Upper lobe of left lung (tissue), 4 donors: ENCODE measurements around the gene CARM1.

Experiments used
- CTCF ChIP-seq, 6 experiments: fragments of 450-650 bp in 4 of 6; fragments of 200-600 bp in 2 of 6; sonication (generic) in 2 of 6; IDR thresholded peaks; one replicate each; pipeline ENCODE4 v1.5.1; 2016 to 2019; ENCODE audit warnings: antibody characterized with exemption in 6 of 6
- POLR2AphosphoS5 ChIP-seq, 2 donors: sonication (generic); formaldehyde crosslinking; IDR thresholded peaks; one replicate each; pipeline ENCODE4 v1.5.1; 2017; ENCODE audit warnings: antibody characterized with exemption in 2 of 2

DNA sequence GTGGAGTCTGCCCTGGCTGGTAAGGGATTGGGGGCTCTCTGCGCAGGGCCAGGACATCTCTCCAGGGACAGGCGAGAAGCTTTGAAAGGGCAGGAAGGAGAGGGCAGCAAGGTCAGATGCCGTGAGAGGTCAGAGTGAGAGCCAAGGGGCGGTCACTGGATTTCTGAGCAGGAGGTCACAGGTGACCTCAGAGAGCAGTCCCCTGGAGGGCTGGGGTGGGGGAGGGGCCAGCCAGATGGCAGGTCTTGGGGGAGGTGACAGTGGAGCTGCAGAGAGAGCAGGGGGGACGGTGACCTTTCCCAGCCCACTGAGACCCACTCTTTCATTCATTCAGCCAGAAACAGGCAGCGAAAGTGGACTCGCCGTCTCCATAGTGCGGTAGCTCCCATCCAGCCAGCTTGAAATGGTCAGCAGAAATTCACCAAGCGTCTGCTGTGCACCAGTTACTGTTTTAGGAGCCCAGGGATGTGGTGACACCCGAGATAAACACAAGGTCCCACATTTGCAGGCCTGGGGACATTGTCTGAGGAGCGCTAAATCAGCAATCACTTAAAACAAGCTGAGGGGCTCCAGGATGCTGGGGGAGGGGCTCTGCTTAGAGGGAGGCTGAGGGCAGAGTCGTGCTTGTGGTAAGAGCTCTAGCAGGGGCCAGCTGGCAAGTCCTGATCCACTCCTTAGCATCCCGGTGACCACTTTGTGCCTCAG lies 10.2 kb downstream of the CARM1 start:
- no peak for TF ChIP-seq POLR2AphosphoS5 (IDR thresholded peaks at IDR 0.05)
- no peak for TF ChIP-seq CTCF (IDR thresholded peaks at IDR 0.05)
